Stomach (tissue), 9 donors: ENCODE results near the gene DLG4. TPM values are rescaled to one million over a fixed set of nuclear protein-coding genes. Genes with fewer than 3 reads are reported as not detected.
A peak's percentile ranks its signal among the peaks of the same experiment; 100 is the strongest.

Experiments used
- DNase-seq, 2 donors: peaks; one replicate each; pipeline versions ENCODE4 v3.0.0 to v3.0.0-alpha.2; 2013 to 2019
- H3K27ac ChIP-seq, 5 donors: fragments of 200-600 bp in 4 of 5; sonication (generic) in 4 of 5; one replicate each; pipeline ENCODE4 v1.5.1; 2013 to 2019; ENCODE audit warnings: mild to moderate bottlenecking in 1 of 5, moderate library complexity in 1 of 5
- H3K27me3 ChIP-seq, 3 donors: fragments of 200-600 bp; sonication (generic); one replicate each; pipeline ENCODE4 v1.5.1; 2017 to 2019; ENCODE audit warnings: mixed run types in 1 of 3
- H3K36me3 ChIP-seq, 4 donors: fragments of 200-600 bp; sonication (generic); 1 replicate in 3 of 4; 2 replicates in 1 of 4; pipeline ENCODE4 v1.5.1; 2016 to 2019
- H3K4me1 ChIP-seq, 4 donors: fragments of 200-600 bp; sonication (generic); one replicate each; pipeline ENCODE4 v1.5.1; 2016 to 2019
- H3K4me3 ChIP-seq, 4 donors: fragments of 200-600 bp; sonication (generic) in 3 of 4; one replicate each; pipeline ENCODE4 v1.5.1; 2016 to 2019; ENCODE audit warnings: mild to moderate bottlenecking in 1 of 4
- H3K9me3 ChIP-seq, 4 donors: fragments of 200-600 bp; sonication (generic); one replicate each; pipeline ENCODE4 v1.5.1; 2016 to 2019
- CTCF ChIP-seq, 7 experiments: fragments of 450-650 bp in 4 of 7; fragments of 200-600 bp in 3 of 7; sonication (generic) in 3 of 7; IDR thresholded peaks; one replicate each; pipeline ENCODE4 v1.5.1; 2016 to 2019; ENCODE audit warnings: antibody characterized with exemption in 7 of 7, control low read depth in 2 of 7, mild to moderate bottlenecking in 1 of 7
- EP300 ChIP-seq: sonication (generic); formaldehyde crosslinking; IDR thresholded peaks from one replicate; pipeline ENCODE4 v1.6.1; 2017; ENCODE audit warnings: antibody characterized with exemption
- POLR2A ChIP-seq, 4 donors: fragments of 450-650 bp; IDR thresholded peaks; one replicate each; pipeline ENCODE4 v1.6.1; 2016; ENCODE audit warnings: antibody characterized with exemption in 4 of 4, control low read depth in 2 of 4, mild to moderate bottlenecking in 1 of 4, moderate library complexity in 1 of 4
- POLR2AphosphoS5 ChIP-seq, 3 donors: sonication (generic); formaldehyde crosslinking; IDR thresholded peaks; one replicate each; pipeline ENCODE4 v1.6.1; 2016; ENCODE audit warnings: antibody characterized with exemption in 3 of 3
- WGBS, 5 donors: extraction: QIAGEN DNeasy Blood & Tissue Kit in 3 of 5; methylation state at CpG; one replicate each; pipeline versions ENCODE4 v1.1.5 to v1.1.7; 2013 to 2018; 5-methylcytosine and 5-hydroxymethylcytosine counted together
- intact Hi-C: fragments of 100-400 bp; cut with DNase I; formaldehyde crosslinking; loops from one replicate; pipeline ENCODE4 v1.15.1; 2023; ENCODE audit warnings: low total_unique reads
- polyA plus RNA-seq, 3 donors: library from polyadenylated mRNA; stranded (reverse); fragments of 200-250 nt; gene quantifications; one replicate each; pipeline ENCODE4 v1.2.3, GENCODE V29; 2013
- total RNA-seq, 5 donors: library from RNA; depleted of rRNA; stranded (reverse); fragments of >200 nt; gene quantifications; one replicate each; pipeline versions ENCODE4 v1.1.0 to v1.2.3, GENCODE V29; 2014 to 2016
- donor health status: healthy with polysubstance abuse.
- donor health status: Bipolar disorder and iron deficiency.
- donor health status: healthy.

DLG4 gene
- total and polyA plus RNA-seq, 8 donors, result 3.2 to 26.3 (median 8.8) TPM

GRCh38 chr17:7241783-7242716 lies 22.4 kb upstream of the DLG4 start, which contains the start of gene GABARAP:
Gene GABARAP (minus strand): TSS chr17:7242449. CDS start chr17:7242330, 119 bp downstream.
- Histone ChIP-seq H3K4me3 (peak within 1 kb of the TSS; percentile 77 to 97 (median 82)), H3K9me3 (no peaks in the 10 kb centered on the region), H3K36me3 (peaks cover 34 to 50% (median 46%) of the 10 kb centered on the region in 4 donors), H3K4me1 (peaks cover 26 to 39% (median 37%) of the 10 kb centered on the region in 4 donors), H3K27me3 (no peaks in the 10 kb centered on the region), H3K27ac (peak within 1 kb of the TSS; percentile 94 to 99 (median 97))
- intact Hi-C loops, result no loop called here
- TF ChIP-seq POLR2AphosphoS5 (IDR thresholded peaks at IDR 0.05) (peak in 1 of 3 donors; percentile 22), POLR2A (IDR thresholded peaks at IDR 0.05) (peak in 2 of 4 donors; percentile 32 to 41), CTCF (IDR thresholded peaks at IDR 0.05) (no peak)
- peak; percentile 96 to 98 for DNase-seq
- 0 to 1% (median 0%) methylated on average over 34 to 62 of the region's 62 CpGs for WGBS, 5 donors

- 22 to 28% (median 25%) methylated on average over 9 of the region's 9 CpGs for WGBS, 5 donors
- Histone ChIP-seq H3K4me1 (peaks cover 26 to 47% (median 42%) of the 10 kb centered on the region in 4 donors), H3K36me3 (peaks cover 29 to 49% (median 45%) of the 10 kb centered on the region in 4 donors), H3K9me3 (no peaks in the 10 kb centered on the region), H3K4me3 (peak overlapping the region; percentile 77 to 97 (median 82)), H3K27ac (peak overlapping the region; percentile 94 to 99 (median 97)), H3K27me3 (no peaks in the 10 kb centered on the region)
- no peak for DNase-seq
- TF ChIP-seq EP300 (no peak), POLR2A (IDR thresholded peaks at IDR 0.05) (no peak), CTCF (IDR thresholded peaks at IDR 0.05) (no peak), POLR2AphosphoS5 (IDR thresholded peaks at IDR 0.05) (no peak)
- intact Hi-C loops, result no loop called here
These were observed 21.6 kb upstream of the DLG4 start for GRCh38 chr17:7241090-7241733.

GRCh38 chr17:7240375-7240774 lies 20.7 kb upstream of the DLG4 start:
- H3K27me3 ChIP-seq, result no peaks in the 10 kb centered on the region
- peaks cover 29 to 49% (median 45%) of the 10 kb centered on the region in 4 donors for H3K36me3 ChIP-seq
- DNase-seq, result no peak
- no peak for TF ChIP-seq CTCF (IDR thresholded peaks at IDR 0.05)
- no peak for TF ChIP-seq POLR2A (IDR thresholded peaks at IDR 0.05)
- TF ChIP-seq POLR2AphosphoS5 (IDR thresholded peaks at IDR 0.05), result no peak
- no peak for TF ChIP-seq EP300
- H3K27ac ChIP-seq, result peak overlapping the region; percentile 9 to 99 (median 97)
- intact Hi-C loops, result no loop called here
- WGBS, 5 donors, result 56 to 72% (median 61%) methylated on average over 4 of the region's 4 CpGs
- no peaks in the 10 kb centered on the region for H3K9me3 ChIP-seq
- peaks cover 31 to 55% (median 48%) of the 10 kb centered on the region in 4 donors for H3K4me1 ChIP-seq
- peak overlapping the region; percentile 15 to 97 (median 82) for H3K4me3 ChIP-seq
